Posterior vena cava (tissue), 2 donors: Measurements from ENCODE around the gene GTF3C5. TPM values are rescaled to one million over a fixed set of nuclear protein-coding genes. Genes with fewer than 3 reads are reported as not detected.
"Not testable (repeated sequence)": the region's sequence is repeated elsewhere in the genome, so short reads cannot be mapped to it uniquely, and the experiment has no call there.

ENCODE experiments used
- DNase-seq: peaks from one replicate; pipeline ENCODE4 v3.0.0-alpha.2; 2020; ENCODE audit warnings: low spot score
- intact Hi-C, 2 donors: fragments of 100-400 bp; cut with DNase I; formaldehyde crosslinking; loops; one replicate each; pipeline versions ENCODE4 v1.14.1 to v1.14.2; 2022 to 2023
- total RNA-seq, 2 donors: library from RNA; stranded (reverse); fragmentation: NEBNext Ultra II Directional; extraction: Animal tissue kit (Norgen Biotek cat#: 25700); gene quantifications; one replicate each; pipeline ENCODE4 v1.2.1, GENCODE V29; 2021
- donor health status: DM: yes; HTN: yes; CAD: no.
- donor health status: DM: yes; HTN: yes; CAD: no.

GTF3C5 gene
- total RNA-seq, 2 donors from 2014 or later = 25.9 to 27.9 TPM

DNA sequence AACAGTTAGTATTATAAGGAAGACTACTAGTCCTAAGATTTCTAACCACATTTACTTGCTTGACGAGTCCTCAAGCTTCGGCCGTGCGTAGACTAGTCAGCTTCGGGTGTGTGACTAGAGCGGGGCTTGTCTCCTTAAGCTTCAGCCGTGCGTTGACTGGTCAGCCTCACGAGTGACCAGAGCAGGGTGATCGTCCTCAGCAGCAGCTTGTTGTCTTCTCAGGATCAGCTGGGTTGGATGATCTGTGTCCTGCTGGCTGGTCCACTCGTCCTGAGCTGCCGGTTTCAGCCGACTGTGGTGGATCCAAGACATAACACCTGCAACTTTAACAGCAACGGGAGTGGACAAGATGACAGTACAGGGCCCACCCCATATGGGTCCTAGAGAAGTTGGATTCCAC, 47.7 kb downstream of the GTF3C5 start:
- intact Hi-C loops = no loop called here
- no peak for DNase-seq

DNA sequence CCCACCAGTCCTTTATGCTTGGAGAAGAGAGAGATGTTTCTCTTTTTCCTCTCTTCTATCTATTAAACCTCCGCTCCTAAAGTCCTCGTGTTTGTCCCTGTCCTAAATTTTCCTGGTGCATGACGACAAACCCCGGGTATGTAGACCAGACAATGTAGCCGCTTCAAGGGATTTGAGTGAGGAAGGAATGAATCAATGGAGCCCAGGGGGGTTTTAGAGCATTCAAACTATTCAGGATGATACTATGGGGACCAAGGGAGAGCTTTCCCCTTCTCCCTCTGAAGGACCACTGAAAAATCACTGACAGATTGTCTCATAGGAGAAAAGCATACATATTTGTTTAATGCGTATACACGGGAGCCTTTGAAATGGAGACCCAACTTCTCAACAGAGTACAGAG, 49.4 kb downstream of the GTF3C5 start:
- intact Hi-C loops = no loop called here
- DNase-seq = no peak

DNA sequence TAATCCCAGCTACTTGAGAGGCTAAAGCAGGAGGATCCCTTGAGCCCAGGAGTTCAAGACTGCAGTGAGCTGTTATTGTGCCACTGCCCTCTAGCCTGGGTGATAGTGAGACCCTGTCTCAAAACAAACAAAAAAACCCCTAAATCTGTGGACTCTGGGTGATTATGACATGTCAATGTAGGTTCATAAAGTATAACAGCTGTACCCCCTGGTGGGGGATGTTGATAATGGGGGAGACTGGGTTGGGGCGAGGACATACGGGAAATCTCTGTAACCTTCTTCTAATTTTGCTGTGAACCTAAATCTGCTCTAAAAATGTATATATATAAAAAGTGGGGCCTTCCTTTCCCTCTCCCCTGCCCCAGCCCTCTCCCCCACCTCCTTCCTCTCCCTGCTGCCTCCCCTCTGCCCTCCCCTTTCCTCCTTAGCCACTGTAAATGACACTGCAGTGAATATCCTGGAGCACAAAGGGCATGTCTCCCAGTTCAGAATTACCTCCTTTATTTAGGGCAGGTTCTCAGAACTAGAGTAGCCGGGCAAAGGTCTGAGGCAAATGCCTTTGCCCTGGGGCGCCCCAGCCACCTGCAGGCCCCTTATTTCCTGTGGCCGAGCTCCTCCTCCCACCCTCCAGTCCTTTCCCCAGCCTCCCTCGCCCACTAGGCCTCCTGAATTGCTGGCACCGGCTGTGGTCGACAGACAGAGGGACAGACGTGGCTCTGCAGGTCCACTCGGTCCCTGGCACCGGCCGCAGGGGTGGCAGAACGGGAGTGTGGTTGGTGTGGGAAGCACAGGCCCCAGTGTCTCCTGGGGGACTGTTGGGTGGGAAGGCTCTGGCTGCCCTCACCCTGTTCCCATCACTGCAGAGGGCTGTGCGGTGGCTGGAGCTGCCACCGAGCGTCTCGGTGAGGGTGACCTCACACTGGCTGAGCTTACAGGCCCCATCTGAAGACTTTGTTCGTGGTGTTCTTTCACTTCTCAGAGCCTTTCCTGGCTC, 50.3 kb downstream of the GTF3C5 start:
- DNase-seq, intact Hi-C loops: not testable (repeated sequence)

DNA sequence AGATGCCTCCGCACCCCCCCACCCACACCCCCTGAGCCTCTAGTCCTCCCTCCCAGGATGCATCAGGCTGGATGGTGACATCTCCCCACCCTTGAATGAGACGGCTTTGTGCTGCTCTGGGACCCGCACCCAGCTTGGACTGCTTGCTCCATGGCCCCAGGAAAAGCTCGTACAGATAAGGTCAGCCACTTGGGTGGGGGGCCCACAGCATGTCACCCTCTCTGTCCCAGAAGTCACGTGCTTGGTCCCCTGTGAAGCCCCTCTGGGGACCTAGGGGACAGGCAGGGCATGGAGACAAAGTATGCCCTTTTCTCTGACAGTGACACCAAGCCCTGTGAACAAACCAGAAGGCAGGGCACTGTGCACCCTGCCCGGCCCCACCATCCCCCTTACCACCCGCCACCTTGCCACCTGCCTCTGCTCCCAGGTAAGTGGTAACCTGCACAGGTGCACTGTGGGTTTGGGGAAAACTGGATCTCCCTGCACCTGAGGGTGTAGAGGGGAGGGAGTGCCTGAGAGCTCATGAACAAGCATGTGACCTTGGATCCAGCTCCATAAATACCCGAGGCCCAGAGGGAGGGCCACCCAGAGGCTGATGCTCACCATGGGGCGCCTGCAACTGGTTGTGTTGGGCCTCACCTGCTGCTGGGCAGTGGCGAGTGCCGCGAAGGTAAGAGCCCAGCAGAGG, 51.3 kb downstream of the GTF3C5 start:
- intact Hi-C loops, DNase-seq: not testable (repeated sequence)

DNA sequence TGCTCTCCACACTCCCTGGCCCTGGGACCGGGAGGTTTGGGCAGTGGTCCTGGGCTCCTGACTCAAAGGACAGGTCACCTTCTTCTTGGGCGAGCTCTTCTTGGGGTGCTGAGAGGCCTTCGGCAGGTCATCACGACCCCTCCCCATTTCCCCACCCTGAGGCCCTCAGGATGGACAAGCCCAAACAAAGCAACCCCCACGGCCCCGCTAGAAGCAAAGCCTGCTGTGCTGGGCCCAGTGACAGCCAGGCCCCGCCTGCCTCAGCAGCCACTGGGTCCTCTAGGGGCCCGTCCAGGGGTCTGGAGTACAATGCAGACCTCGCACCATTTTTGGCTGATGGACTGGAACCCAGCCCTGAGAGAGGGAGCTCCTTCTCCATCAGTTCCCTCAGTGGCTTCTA, 52.9 kb downstream of the GTF3C5 start:
- DNase-seq, intact Hi-C loops: not testable (repeated sequence)

DNA sequence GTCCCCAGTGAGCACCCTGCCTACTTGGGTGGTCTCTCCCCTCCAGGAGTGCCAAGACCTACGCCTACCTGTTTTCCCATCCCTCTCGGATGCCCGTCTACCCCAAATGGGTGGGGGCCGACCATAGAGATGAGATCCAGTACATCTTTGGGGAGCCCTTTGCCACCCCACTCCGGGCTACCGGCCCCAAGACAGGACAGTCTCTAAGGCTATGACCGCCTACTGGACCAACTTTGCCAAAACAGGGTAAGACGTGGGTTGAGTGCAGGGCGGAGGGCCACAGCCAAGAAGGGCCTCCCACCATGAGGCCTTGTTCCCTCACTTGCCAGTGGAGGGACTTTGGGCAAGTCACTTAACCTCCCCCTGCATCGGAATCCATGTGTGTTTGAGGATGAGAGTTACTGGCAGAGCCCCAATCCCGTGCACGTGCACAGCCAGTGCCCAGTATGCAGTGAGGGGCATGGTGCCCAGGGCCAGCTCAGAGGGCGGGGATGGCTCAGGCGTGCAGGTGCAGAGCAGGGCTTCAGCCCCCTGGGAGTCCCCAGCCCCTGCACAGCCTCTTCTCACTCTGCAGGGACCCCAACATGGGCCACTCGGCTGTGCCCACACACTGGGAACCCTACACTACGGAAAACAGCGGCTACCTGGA, 55.5 kb downstream of the GTF3C5 start:
- DNase-seq, intact Hi-C loops: not testable (repeated sequence)

DNA sequence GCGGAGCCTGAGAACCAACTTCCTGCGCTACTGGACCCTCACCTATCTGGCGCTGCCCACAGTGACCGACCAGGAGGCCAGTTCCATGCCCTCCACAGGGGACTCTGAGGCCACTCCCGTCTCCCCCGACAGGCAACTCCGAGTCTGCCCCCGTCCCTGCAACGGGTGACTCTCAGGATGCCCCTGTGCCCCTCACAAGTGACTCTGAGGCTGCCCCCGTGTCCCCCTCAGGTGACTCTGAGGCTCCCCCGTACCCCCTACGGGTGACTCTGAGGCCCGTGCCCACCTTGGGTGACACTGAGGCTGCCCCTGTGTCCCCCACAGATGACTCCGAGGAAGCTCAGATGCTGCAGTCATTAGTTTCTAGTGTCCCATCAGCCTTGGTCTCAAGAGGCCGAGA, 56.1 kb downstream of the GTF3C5 start:
- intact Hi-C loops = no loop called here
- DNase-seq = no peak

DNA sequence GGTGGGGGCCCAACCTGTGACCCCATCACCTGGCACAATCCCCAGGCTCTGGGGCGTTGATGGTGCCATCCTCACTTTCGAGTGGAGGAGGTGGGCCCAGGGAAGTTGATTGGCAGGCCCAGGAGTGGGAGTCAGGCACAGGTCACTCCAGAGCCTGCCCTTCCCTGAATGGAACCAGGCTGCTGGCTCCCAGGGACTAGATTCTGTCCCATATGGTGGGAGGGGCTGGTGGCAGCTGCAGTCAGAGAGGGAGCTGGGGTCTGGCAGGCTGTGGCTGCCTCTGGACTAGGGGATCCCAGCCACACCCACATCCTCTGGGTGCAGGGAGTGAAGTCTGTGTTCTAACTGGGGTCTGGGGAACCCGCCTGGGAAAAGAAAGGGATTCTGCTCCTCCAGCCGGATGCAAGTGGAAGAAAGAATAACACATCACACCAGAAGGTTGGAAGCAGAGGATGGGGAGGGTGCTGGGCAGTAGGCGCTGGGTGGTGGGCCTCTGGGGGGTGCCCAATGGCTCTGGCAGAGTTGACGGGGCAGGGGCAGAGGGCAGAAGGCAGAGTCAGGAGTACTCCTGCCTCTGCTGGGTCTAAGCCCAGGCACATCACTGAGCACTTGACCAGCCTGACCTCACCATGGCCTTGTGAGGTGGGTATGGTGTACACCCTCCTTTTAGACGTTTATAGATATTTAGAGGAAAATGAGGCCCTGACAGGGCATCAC, 56.8 kb downstream of the GTF3C5 start:
- intact Hi-C loops = no loop called here
- DNase-seq = no peak

DNA sequence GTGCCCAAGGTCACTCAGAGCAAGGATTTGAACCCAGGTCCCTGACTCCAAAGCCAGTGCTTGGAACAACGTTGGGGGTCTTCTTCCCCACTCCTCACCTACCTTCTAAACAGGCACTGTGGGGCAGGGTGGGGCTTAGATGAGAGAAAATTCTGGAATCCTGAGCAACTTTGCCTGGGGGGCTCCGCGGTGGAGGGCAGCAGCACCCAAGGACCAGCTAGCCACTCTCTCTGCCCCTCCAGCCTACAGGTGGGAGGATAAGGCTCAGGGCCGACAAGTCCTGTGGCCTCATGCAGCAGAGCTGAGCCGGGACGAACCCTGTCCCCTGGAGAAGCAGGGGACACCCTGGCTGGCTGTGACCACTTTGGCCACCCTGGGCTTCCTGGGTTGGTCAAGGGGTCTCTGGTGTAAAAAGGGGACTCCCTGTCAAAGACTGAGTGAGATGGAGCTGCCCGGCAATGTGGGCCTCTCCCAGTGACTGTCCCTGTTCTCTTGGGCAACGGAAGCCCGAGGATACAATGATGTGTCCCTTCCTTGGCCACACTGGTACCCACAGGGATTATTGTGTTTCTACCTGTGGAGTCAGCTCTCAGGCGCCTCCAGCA, 57.5 kb downstream of the GTF3C5 start:
- intact Hi-C loops = no loop called here
- no peak for DNase-seq

DNA sequence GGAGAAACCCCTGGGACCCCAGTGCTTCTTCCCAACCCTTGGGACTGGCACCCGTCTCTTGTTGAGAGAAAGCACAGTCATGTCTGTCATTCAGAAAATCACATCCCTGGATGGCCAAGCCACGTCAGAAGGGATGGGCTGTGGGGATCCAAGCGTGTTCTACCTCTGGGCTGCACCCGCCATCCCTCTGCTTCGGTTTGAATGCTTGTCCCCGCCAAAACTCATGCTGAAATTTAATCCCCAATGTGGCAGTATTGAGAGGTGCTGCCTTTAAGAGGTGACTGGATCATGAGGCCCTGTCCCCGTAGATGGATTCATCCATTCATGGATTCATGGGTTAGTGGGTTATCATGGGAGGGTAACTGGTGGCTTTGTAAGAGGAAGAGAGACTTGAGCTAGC, 58.0 kb downstream of the GTF3C5 start:
- intact Hi-C loops = no loop called here
- no peak for DNase-seq

DNA sequence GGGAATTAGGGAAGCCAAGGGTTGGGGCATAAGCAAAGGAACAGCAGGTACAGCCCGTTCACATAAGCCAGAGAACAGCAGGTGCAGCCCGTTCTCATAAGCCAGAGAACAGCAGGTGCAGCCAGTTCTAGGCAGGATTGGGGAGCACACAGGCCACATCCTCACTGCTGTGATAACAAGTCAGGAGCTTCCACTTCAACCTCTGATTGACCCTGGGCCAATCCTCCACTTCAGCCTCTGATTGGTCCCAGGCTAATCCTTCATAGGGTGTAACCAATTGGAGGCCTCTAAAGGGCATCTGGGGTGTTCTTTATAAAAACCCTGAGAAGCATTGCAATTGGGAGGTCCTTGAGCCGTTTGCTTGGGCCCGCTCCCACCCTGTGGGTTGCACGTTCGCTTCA, 58.5 kb downstream of the GTF3C5 start:
- intact Hi-C loops = no loop called here
- no peak for DNase-seq

DNA sequence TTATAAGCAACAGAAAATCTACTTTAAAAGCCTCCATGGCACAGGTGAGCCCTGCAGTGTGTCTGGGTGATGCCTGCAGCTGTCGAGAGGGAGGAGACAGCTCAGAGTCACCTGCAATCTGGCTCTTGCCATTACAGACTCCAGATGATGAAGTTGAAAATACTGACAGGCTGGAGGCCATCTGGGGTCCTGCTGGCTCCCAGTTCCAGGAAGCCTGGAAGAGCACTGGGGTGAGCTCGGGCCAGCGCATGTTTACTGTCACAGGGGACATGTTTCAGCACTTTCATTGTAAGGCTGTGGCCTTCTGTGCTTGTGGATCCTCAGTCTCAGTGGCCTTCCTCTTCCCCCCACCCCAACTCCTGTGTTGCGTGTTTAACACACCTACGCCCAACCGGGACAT, 59.4 kb downstream of the GTF3C5 start:
- intact Hi-C loops = no loop called here
- no peak for DNase-seq

DNA sequence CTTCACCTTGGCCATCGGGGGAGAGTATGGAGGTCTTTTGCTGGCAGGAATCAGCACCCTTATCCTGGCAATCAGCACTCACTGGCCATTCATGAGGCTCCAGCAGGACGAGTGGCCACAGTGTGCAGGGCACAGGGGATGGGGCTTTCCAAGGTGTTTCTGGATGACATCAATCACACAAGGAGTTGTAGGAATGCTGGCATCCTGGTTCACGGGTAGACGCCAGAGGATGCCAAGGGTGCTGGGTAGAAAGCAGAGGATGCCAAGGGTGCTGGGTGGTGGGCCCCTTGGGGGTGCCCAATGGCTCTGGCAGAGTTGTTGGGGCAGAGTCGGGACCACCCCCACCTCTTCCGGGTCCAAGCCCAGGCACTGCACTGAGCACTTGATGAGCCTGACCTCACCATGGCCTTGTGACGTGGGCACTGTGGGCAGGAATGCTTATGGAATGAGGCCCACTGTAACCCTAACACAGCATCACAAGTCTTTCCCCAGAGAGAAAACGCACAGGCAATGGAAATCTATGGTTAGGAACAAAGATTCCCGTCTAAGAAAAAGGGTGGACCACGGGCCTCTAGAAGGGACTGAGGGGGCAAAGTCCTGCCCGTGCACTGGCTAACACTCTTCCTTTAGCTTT, 60.1 kb downstream of the GTF3C5 start:
- intact Hi-C loops = no loop called here
- no peak for DNase-seq

DNA sequence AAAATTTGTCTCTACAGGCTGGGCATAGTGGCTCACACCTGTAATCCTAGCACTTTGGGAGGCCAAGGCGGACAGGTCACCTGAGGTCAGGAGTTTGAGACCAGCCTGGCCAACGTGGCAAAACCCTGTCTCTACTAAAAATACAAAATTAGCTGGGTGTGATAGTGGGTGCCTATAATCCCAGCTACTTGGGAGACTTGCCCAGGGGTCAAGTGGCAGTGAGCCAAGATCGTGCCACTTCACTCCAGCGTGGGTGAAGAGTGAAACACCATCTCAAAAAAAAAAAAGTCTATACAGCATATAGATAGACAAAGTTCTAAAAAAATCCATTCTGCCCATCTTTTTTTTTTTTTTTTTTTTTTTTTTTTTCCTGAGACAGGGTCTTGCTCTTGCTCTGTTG, 63.6 kb downstream of the GTF3C5 start:
- intact Hi-C loops, DNase-seq: not testable (repeated sequence)

DNA sequence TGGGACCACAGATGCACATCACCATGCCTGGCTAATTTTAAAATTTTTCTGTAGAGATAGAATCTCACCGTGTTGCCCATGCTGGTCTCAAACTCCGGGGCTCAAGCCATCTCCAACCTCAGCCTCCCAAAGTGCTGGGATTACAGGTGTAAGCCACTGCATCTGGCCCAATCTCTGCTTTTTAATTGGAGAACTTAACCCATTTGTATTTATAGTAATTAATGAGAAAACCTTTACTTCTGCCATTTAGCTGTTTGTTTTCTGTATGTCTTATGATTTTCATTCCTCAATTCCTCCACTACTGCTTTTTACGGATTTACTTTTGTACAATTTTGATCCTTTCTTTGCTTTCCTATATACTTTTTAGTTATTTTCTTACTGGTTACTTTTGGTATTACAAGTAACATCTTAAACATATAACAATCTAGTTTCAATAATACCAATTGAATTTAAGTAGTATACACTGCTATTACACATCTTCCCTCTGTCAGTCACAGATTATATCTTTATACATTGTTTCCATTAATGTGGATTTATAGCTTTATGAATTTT, 64.1 kb downstream of the GTF3C5 start:
- no peak for DNase-seq

DNA sequence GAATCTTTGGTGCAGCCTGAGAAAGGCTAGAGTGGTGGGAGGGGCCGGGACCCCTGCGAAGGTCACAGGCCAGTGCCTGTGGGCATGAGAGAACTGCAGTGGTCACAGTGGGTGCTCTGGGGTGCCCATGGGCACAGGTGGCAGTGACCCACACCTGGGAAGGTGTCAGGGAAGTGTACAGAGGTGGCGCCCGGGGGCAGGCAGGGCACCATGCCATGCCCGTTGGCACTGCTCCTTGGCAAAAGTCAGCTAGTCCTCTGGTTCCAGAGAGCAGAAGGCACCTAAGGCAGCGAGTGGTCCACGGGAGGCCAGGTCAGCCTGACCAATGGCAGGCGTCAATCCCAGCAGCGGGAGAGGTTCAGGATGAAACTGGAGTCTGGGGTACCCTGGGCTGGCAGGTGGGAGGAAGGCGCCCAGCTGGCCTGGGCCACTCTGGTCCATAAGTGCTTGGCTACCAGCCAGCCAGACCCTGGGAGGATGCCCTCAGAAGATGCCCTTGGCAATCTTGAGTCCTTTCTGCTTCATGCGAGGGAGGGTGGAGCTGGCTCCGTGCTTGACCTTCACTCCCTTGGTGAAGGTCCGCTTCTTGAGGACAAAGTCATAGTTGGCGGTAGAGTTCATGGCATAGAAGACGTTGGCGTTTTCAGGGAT, 67.4 kb downstream of the GTF3C5 start:
- peak; percentile 26 for DNase-seq
- intact Hi-C loops = no loop called here

More for the DNA sequence above, 64.1 kb downstream of the GTF3C5 start:
- intact Hi-C loops = no loop called here

DNA sequence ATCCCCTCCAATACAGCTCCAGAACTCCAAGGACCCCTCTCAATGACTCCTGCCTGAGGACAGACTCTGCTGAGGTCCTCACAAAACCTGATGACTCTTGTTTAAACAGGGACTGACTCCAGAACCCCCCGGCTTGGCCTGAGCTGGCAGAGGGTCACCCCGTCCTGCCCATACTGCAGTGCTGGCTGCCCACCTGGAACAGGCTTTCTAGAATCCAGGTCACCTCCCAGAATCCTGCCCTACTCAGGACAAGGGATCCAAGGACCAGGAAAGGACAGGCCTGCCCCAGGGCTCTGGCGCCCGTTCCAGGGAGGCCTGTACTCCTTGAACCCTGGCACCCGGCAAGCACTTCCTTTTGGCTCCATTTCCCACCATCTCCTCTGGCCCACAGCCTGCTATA, 68.1 kb downstream of the GTF3C5 start:
- no peak for DNase-seq
- intact Hi-C loops = no loop called here
